Islet precursor cell (in vitro differentiated cells): ENCODE data around the gene TBC1D14.
A peak's percentile ranks its signal among the peaks of the same experiment; 100 is the strongest.

Experiments used
- DNase-seq: peaks from one replicate; pipeline ENCODE4 v3.0.0-alpha.2; 2018

TBC1D14 gene

DNA sequence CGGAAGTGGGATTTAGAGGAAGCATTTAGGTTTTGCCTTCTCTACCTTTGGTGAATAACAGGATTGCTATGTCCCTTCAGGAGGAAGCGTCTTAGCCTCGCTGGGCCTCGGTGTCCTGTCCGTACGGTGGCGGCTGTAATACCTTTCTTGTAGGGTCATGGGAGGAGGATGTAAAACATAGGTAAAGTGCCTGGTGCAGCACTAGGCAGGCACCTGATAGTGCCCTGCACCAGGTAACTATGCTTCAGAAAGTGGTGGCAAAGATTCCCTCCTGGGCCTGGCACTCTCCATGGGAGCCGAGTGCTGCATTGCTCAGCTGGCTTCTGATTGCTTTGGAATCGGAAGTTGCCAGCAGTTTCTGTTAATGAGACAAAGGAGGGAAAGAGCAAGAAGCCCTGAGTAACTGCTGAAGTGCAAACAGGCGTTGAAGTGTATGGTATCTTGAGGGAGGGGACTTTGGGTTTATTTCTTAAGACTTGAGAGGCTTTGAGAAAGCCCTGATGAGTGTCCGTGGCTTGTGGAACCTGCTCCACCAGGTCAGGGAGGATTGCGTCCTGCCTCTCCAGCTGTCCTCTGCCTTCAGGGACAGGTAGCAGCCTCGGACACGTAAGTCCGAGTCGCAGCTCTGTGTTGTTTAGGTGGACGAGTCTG lies 45.8 kb downstream of the TBC1D14 start:
- peak; percentile 91 for DNase-seq

DNA sequence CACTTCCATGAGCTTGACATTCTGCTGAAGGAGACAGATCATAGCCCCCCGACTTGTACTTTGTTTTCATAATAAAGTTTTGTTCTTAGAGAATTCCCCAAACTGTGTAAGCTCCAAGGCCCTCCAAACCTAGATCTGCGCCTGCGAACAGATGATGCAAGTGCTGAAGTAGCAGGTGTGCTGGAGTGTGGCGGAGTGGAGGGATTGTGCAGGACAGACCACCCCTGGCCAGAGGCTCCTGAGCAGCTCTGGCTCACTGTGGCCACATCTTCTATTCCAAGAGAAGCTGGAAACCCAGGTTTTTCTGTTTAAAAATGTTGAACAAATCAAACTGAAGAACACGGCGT lies 46.4 kb downstream of the TBC1D14 start:
- peak; percentile 43 for DNase-seq

- DNase-seq, result peak; percentile 51
These were observed 47.0 kb downstream of the TBC1D14 start for GRCh38 chr4:6956434-6957147.

DNA sequence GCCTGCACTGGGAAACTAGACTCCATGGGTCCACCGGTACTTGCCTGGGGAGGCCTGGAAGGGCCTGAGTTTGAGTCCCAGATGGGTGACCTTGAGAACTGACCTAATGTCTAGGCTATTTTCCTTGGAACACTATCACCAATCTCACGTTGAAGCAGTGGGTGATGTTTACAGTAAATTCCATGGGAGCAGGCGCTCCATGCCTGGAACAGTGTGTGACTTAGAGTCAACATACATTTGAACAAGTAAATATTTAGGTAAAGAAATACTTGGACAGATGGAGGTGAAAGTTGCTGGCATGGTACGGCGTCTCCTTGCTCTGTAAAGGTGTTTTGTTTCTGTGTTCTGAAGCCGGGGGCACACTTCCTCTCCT lies 47.5 kb downstream of the TBC1D14 start:
- peak; percentile 38 for DNase-seq

GRCh38 chr4:6957994-6958393 lies 48.4 kb downstream of the TBC1D14 start:
- DNase-seq, result no peak

- DNase-seq, result no peak
These were observed 49.6 kb downstream of the TBC1D14 start for GRCh38 chr4:6959261-6959660.

DNA sequence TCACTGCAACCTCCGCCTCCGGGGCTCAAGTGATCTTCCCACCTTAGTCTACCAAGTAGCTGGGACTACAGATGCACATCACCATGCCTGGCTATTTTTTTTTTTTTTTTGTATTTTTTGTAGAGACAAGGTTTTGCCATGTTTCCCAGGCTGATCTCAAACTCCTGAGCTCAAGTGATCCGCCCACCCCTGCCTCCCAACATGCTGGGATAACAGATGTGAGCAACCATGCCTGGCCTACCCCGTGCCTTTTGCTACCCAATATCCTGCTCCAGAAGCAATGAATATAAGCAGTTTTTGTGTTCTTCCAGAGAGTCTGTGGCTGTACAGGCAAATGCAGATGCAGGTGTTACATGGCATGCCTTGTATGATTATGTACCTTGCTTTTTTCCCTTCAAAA lies 50.5 kb downstream of the TBC1D14 start:
- no peak for DNase-seq

DNA sequence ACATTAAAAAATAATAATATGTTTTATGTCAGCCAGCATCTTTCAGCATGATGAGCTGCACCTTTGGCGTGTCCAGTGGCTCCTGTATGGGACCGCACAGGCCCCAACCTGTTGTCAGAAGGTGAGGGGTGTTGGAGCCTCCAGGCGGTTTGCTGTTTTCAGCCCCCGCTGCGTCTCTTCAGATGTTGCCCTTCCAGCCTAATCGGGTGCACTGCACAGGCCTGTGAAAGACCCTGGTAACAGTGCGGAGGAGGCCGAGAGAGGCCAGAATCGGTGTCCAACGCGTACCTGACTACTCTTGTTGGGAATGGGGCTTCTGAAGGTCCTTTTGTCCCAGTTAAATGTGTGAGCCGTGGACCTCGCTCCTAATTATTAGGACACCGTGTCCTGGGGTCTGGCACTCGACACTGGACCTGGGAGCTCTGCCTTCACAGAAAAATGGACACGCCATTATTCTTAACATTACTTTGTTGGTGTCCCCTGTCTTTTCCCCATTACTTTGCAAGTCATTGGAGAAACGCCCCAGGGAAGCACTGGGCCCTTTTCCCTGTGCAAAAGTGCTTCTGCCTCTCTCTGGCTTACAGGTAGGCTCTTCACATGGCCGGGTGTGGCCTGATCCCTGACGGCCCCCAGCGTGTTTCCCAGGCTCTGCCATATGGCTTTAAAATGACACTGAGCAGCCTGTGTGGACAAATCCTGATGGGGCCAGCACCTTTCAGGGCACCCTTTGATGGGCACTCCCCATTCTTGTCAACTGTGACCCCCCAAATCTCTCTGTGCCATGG lies 51.2 kb downstream of the TBC1D14 start:
- no peak for DNase-seq

GRCh38 chr4:6961496-6962210 lies 52.0 kb downstream of the TBC1D14 start:
- no peak for DNase-seq

- DNase-seq, result peak; percentile 48
These were observed 52.8 kb downstream of the TBC1D14 start for GRCh38 chr4:6962211-6963041.

DNA sequence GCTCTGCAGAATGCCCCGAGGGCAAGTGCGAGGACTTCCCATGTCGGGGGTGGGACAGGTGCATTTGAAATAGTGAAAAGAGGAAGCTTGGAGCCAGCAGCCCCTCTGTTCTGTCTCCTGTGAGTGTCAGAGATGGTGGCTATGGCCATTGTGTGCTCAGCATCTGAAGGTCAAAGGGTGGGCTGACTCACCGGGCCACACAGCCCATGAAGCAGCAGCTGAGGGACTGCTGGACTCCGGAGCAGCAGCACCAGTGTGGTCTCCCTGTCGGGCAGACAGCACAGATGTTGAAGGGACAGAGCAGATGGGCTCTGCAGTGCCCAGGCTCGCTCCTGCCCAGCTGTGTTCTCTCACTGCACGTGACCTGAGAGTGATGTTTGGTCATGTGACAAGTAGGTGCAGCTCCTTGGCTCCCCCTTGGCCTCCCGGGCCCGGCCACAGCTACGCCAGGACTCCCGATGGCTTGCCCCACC lies 53.5 kb downstream of the TBC1D14 start:
- peak; percentile 63 for DNase-seq

- DNase-seq, result no peak
These were observed 55.2 kb downstream of the TBC1D14 start for GRCh38 chr4:6964858-6965257.

DNA sequence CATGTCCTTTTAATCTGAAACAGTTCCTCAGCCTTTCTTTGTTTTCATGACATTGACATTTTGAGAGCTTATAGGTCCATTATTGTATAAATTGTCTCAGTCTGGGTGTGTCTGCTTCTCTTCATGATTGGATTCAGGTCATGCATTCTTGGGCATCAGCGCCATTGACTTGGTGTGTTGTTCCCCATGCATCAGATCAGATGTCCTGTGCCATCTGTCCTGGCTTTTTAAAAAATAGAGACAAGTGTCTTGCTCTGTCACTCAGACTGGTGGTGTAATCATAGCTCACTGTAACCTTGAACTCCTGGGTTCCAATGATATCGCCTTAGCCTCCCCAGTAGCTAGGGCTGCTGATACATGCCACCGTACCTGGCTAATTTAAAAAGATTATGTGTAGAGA lies 55.7 kb downstream of the TBC1D14 start:
- DNase-seq, result no peak

DNA sequence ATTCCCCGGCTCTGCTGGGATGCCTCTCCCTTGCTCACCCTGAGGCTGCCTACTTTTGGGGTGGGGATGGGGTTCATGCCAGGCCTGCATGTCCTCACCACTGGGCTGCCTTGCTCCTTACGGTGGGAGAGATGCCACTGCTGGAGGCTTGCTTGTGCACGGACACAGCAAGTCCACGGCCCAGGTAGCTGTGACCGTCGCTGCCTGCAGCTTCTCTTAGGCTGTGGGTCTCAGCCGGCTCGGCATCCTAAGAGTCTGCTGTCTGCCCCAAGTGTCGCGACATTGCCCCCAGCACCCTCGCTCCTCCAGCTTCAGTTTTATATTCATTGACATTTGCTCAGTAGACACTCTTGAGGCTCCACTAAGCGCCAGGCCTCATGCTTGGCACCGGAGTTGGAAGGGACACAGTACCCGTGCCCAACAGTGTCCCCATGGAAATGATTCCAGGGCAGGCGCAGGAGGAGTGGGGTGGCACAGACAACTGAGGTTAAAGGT lies 58.3 kb downstream of the TBC1D14 start:
- DNase-seq, result no peak

GRCh38 chr4:6968496-6968895 lies 58.9 kb downstream of the TBC1D14 start:
- DNase-seq, result no peak

DNA sequence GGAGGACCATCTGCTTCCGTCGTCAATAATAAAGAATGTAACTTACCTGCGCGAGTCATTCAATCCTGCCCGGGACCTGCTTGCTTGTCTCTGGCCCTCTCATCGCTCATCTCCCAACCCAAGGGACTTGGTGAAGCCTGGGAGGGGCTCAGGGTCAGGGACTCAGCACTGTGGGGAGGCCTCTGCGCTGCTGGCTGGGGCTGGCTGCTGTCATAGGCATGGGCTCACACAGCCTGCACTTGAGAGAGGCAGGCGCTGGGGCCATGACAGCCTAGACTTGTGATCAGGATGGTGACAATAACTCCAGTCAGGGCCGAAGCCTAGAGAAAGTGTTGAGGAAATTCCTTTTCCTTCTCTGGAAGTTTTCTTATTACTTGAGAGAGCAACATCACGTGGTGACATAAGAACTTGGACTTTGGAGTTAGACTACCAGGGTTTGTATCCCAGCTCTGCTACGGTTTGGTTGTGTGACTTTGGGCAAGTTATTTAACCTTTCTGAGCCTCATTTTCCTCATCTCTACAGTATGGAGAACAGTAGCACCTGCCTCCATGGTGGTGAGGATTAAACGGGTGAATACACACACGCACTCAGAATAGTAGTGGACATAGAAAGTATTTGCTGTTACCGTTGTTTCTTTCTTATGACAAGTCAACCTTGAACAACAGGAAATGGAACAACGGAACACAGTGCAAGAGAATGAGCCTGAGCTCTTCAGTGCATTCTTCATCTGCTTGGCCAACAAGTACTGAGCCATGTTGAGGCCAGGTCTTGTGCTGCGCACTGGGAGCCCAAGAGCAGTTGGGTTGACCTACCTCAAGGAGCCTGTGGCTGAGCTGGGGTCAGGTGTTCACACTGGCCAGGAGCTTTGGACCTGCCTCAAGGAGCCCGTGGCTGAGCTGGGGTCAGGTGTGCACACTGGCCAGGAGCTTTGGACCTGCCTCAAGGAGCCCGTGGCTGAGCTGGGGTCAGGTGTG lies 60.5 kb downstream of the TBC1D14 start:
- DNase-seq, result no peak

- no peak for DNase-seq
These were observed 62.1 kb downstream of the TBC1D14 start for GRCh38 chr4:6971536-6972374.

GRCh38 chr4:6972375-6972650 lies 62.7 kb downstream of the TBC1D14 start:
- no peak for DNase-seq

DNA sequence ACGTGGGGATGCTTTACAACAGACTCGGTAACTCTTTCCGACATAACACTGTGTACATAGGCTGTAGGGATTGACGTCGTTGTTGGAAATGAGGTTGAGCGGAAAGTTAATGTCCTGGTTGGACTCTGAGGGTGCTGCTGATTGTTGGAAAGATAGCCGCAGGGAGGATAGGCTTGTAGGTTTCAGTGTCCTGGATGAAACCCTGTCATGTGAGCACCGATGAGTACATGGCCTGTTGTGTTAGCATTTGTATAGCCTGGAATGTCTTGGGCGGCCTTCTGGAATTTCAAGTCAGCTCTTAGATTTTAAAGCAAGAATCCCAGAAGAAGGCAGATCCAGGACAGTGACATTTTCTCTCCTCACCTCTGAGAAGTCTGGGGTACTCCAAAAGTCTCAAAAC lies 63.3 kb downstream of the TBC1D14 start:
- peak; percentile 94 for DNase-seq
